Panc1 (cell line): ENCODE results near the gene OPA1. TPM values are rescaled to one million over a fixed set of nuclear protein-coding genes. Genes with fewer than 3 reads are reported as not detected.

ENCODE experiments used
- ATAC-seq: fragments of 200-7000 bp; cut with Tn5 transposase; 2 replicates; pipeline ENCODE4 v1.9.1; 2020; ENCODE audit warnings: mild to moderate bottlenecking, moderate library complexity
- BruUV-seq: library from RNA; stranded (reverse); fragments of 400-500 nt; replicated peaks from 2 replicates; lab custom pipeline; 2021; lab: Mats Ljungman, UMichigan
- CTCF ChIA-PET: fragments of 300-600 bp; sonication (Branson Sonifier 250); formaldehyde crosslinking; loops from one replicate; lab custom pipeline; 2022; ENCODE audit warnings: antibody characterized with exemption; lab: Charles Lee
- POLR2A ChIA-PET: fragments of 300-600 bp; sonication (Branson Sonifier 250); formaldehyde crosslinking; loops from one replicate; lab custom pipeline; 2022; ENCODE audit warnings: antibody characterized with exemption; lab: Charles Lee
- DNase-seq: peaks from one replicate; pipeline ENCODE4 v3.0.0-alpha.2; 2010; ENCODE audit warnings: low read depth, low spot score
- H3K27ac ChIP-seq: 2 replicates; pipeline ENCODE4 v1.5.1; 2011; ENCODE audit warnings: mild to moderate bottlenecking, low read length, inconsistent platforms
- H3K27me3 ChIP-seq: fragments of 200-500 bp; sonication (Bioruptor generic); 2 replicates; pipeline ENCODE4 v1.6.0; 2014; ENCODE audit warnings: low read length, inconsistent platforms; ENCODE audit not compliant: control insufficient read depth, insufficient read depth
- H3K36me3 ChIP-seq: fragments of 200-500 bp; sonication (Bioruptor generic); 2 replicates; pipeline ENCODE4 v1.5.1; 2014; ENCODE audit warnings: inconsistent platforms, mild to moderate bottlenecking, low read length, moderate library complexity; ENCODE audit not compliant: control insufficient read depth, insufficient read depth
- H3K4me1 ChIP-seq: 2 replicates; pipeline ENCODE4 v1.5.1; 2011; ENCODE audit warnings: inconsistent platforms, mild to moderate bottlenecking, low read length, moderate library complexity; ENCODE audit not compliant: control insufficient read depth, insufficient read depth
- H3K4me3 ChIP-seq, 2 experiments: 2 replicates each; pipeline ENCODE4 v1.5.1; 2011 to 2012; ENCODE audit warnings: low read depth in 2 of 2, low read length in 2 of 2, mild to moderate bottlenecking in 2 of 2, inconsistent platforms in 1 of 2, moderate library complexity in 1 of 2
- H3K9me3 ChIP-seq: fragments of 200-500 bp; sonication (Bioruptor generic); 2 replicates; pipeline ENCODE4 v1.5.1; 2014; ENCODE audit warnings: low read depth, mild to moderate bottlenecking, inconsistent platforms, low read length, moderate library complexity; ENCODE audit not compliant: control insufficient read depth, insufficient read depth
- CTCF ChIP-seq: fragments of 450-650 bp; IDR thresholded peaks from 2 replicates; pipeline ENCODE4 v1.5.1; 2017; ENCODE audit warnings: mild to moderate bottlenecking
- POLR2AphosphoS5 ChIP-seq: IDR thresholded peaks from 2 replicates; pipeline ENCODE4 v1.6.1; 2012; ENCODE audit warnings: mild to moderate bottlenecking, low read depth, low read length, moderate library complexity
- SIN3A ChIP-seq: IDR thresholded peaks from 2 replicates; pipeline ENCODE4 v1.6.1; 2012; ENCODE audit warnings: low read depth, mild to moderate bottlenecking, low read length, moderate library complexity, borderline replicate concordance; ENCODE audit not compliant: insufficient read depth
- TCF7L2 ChIP-seq: IDR thresholded peaks from 2 replicates; pipeline ENCODE4 v1.6.1; 2011; ENCODE audit warnings: mild to moderate bottlenecking, low read depth, low read length, inconsistent platforms
- in situ Hi-C: cut with HindIII; loops from 2 replicates; pipeline ENCODE4 v1.10.0; 2016; ENCODE audit warnings: low sequenced_read_pairs, low pct_unique_long_range_greater_than_20kb
- intact Hi-C: fragments of 100-400 bp; cut with micrococcal nuclease; formaldehyde crosslinking; loops from one replicate; pipeline ENCODE4 v1.10.0; 2022; ENCODE audit not compliant: unreplicated experiment
- total RNA-seq: library from RNA; stranded (reverse); gene quantifications from one replicate; pipeline ENCODE4 v1.2.1, GENCODE V29; 2021; ENCODE audit not compliant: unreplicated experiment
- TF ChIP-seq, protein P1 (sequence below), 2 experiments: IDR thresholded peaks; 2 replicates each; pipeline ENCODE4 v1.6.1; 2011 to 2012; ENCODE audit warnings: low read depth in 2 of 2, control low read depth in 1 of 2, low read length in 1 of 2, mild to moderate bottlenecking in 1 of 2, moderate library complexity in 1 of 2; ENCODE audit not compliant: insufficient read depth in 1 of 2

OPA1 gene
- total RNA-seq, 1 experiment from 2014 or later, result 109 TPM

DNA sequence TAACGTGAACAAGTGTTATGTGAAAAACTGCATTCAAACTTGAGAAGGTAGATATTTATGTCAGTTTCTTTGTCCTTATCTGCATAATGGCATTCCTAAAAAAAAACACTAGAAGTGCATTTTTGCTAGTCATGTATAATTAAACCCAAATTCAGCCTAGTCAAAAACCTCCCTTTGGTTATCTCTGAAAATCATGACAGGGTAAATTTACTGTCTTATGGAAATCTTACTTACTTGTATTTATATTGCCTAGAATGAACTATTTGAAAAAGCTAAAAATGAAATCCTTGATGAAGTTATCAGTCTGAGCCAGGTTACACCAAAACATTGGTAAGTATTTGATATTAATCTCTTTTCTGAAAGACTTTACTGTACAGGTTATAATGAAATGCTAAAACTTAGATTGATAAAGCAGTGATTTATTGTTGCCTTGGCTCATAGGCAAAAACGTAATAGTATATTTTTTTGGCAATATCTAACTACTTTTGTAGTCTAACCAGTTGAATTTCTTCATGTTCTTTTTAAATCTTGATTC is 55.6 kb downstream of the OPA1 start:
- H3K36me3 ChIP-seq, result peaks cover 53% of the 10 kb centered on the region
- TF ChIP-seq TCF7L2 (no peak), CTCF (no peak), SIN3A (no peak), POLR2AphosphoS5 (no peak)
- TF ChIP-seq, protein P1, sequence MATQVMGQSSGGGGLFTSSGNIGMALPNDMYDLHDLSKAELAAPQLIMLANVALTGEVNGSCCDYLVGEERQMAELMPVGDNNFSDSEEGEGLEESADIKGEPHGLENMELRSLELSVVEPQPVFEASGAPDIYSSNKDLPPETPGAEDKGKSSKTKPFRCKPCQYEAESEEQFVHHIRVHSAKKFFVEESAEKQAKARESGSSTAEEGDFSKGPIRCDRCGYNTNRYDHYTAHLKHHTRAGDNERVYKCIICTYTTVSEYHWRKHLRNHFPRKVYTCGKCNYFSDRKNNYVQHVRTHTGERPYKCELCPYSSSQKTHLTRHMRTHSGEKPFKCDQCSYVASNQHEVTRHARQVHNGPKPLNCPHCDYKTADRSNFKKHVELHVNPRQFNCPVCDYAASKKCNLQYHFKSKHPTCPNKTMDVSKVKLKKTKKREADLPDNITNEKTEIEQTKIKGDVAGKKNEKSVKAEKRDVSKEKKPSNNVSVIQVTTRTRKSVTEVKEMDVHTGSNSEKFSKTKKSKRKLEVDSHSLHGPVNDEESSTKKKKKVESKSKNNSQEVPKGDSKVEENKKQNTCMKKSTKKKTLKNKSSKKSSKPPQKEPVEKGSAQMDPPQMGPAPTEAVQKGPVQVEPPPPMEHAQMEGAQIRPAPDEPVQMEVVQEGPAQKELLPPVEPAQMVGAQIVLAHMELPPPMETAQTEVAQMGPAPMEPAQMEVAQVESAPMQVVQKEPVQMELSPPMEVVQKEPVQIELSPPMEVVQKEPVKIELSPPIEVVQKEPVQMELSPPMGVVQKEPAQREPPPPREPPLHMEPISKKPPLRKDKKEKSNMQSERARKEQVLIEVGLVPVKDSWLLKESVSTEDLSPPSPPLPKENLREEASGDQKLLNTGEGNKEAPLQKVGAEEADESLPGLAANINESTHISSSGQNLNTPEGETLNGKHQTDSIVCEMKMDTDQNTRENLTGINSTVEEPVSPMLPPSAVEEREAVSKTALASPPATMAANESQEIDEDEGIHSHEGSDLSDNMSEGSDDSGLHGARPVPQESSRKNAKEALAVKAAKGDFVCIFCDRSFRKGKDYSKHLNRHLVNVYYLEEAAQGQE (IDR thresholded peaks at IDR 0.05; ENCODE audit: insufficient read depth in 1 of 2, low read depth in 2 of 2, low read length in 1 of 2), result no peak
- no peak for ATAC-seq
- H3K4me1 ChIP-seq, result no peaks in the 10 kb centered on the region
- in situ Hi-C loops, result no loop called here
- H3K27ac ChIP-seq, result no peak overlapping the region
- no peaks in the 10 kb centered on the region for H3K27me3 ChIP-seq
- H3K9me3 ChIP-seq, result no peaks in the 10 kb centered on the region
- no peak for DNase-seq
- H3K4me3 ChIP-seq, result no peak overlapping the region
- intact Hi-C loops, result no loop called here
- CTCF ChIA-PET, result no interaction called here
- POLR2A ChIA-PET, result no interaction called here
- BruUV-seq, result no TSS peak

DNA sequence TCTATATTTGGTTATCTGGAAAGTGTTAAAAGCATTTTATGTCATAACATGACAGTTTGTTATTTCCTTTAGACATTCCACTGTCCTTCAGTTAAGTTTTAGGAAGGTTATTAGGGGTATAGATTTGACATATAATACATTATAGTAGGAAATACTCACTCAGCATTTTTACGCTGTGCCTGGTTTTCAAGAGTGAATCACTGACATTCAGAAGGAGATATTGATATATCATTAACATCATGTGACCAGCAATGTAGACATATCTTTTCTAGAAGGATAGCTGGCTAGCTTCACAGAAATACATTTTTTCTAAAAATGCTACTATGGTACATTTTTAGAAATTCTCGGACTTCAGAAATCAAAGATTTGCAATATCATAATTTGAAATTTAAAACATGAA is 57.6 kb downstream of the OPA1 start:
- intact Hi-C loops, result no loop called here
- in situ Hi-C loops, result no loop called here
- CTCF ChIA-PET, result no interaction called here
- H3K36me3 ChIP-seq, result peaks cover 41% of the 10 kb centered on the region
- H3K27ac ChIP-seq, result no peak overlapping the region
- POLR2A ChIA-PET, result interaction anchor here (0.6 kb wide), 1 partner anchor 13 kb away, joined by 3 read pairs; no protein-coding TSS in a partner anchor
- DNase-seq (no peak), ATAC-seq (no peak)
- no peaks in the 10 kb centered on the region for H3K27me3 ChIP-seq
- no TSS peak for BruUV-seq
- no peaks in the 10 kb centered on the region for H3K4me1 ChIP-seq
- H3K4me3 ChIP-seq, result no peak overlapping the region
- no peak for TF ChIP-seq SIN3A
- TF ChIP-seq POLR2AphosphoS5, result no peak
- TF ChIP-seq, protein P1 (IDR thresholded peaks at IDR 0.05; ENCODE audit: insufficient read depth in 1 of 2, low read depth in 2 of 2, low read length in 1 of 2), result no peak
- no peak for TF ChIP-seq CTCF
- TF ChIP-seq TCF7L2, result no peak
- no peaks in the 10 kb centered on the region for H3K9me3 ChIP-seq
